Loucy (cell line): ENCODE measurements around the gene TSPAN9.

Experiments
- EZH2phosphoT487 ChIP-seq: fragments of 200-600 bp; IDR thresholded peaks from 2 replicates; pipeline ENCODE4 v1.6.1; 2018; ENCODE audit warnings: antibody characterized with exemption, mild to moderate bottlenecking, moderate library complexity, borderline replicate concordance
- TF ChIP-seq, protein P1 (sequence below): fragments of 200-600 bp; sonication (generic); conservative IDR thresholded peaks from 2 replicates; pipeline ENCODE4 v1.5.1; 2014; ENCODE audit warnings: mild to moderate bottlenecking, antibody characterized with exemption, low read length

DNA sequence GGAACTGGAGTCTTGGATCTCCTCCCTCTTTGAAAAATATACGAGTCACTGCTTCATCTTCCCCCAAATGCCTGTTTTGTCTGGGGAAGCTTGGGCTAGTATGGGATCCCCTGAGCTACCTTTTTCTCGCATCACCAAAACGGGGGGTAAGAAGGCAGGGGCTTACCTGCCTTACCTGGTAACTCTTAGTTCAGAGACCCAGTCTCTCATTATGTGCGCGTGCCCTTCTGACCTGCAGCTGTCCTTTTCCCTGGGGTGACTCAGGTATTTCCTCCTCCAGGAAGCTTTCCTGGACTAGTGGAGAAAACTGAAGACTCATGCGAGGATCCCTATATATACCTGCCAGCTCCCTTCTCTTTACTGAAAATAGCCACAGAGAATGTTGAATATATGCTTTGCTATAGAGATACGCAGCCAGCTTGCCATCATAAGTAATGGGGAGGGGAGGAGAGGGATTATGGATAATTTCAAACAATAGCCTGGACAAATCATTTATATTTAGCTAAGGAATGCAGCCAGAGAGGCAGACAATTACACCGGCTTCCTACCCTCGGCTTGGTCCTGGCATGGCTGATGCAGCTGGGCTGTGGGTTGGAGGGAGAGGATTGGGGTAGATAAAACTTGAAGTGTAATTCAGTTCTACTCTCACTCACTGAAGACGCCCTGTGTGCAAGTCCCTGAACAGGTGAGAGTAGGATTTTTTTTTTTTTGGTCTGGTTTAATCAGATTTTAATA is 1.1 kb downstream of the TSPAN9 start:
- TF ChIP-seq, protein P1, sequence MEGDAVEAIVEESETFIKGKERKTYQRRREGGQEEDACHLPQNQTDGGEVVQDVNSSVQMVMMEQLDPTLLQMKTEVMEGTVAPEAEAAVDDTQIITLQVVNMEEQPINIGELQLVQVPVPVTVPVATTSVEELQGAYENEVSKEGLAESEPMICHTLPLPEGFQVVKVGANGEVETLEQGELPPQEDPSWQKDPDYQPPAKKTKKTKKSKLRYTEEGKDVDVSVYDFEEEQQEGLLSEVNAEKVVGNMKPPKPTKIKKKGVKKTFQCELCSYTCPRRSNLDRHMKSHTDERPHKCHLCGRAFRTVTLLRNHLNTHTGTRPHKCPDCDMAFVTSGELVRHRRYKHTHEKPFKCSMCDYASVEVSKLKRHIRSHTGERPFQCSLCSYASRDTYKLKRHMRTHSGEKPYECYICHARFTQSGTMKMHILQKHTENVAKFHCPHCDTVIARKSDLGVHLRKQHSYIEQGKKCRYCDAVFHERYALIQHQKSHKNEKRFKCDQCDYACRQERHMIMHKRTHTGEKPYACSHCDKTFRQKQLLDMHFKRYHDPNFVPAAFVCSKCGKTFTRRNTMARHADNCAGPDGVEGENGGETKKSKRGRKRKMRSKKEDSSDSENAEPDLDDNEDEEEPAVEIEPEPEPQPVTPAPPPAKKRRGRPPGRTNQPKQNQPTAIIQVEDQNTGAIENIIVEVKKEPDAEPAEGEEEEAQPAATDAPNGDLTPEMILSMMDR = no peak
- no peak for TF ChIP-seq EZH2phosphoT487
